H9 (cell line): ENCODE measurements around the gene HPCAL4. TPM values are rescaled to one million over a fixed set of nuclear protein-coding genes. Genes with fewer than 3 reads are reported as not detected.

Experiments
- DNase-seq: peaks from one replicate; pipeline ENCODE4 v3.0.0-alpha.2; 2017
- H2AFZ ChIP-seq: one replicate; pipeline ENCODE4 v1.6.1; 2013; ENCODE audit warnings: mild to moderate bottlenecking, low read length, control low read depth, moderate library complexity
- H2AK5ac ChIP-seq: 2 replicates; pipeline ENCODE4 v1.6.1; 2013; ENCODE audit warnings: low read length, control low read depth, mixed read lengths; ENCODE audit not compliant: insufficient read length
- H2BK120ac ChIP-seq: one replicate; pipeline ENCODE4 v1.6.1; 2013; ENCODE audit warnings: low read depth, mild to moderate bottlenecking, low read length, control low read depth, inconsistent platforms; ENCODE audit not compliant: poor library complexity, severe bottlenecking
- H2BK12ac ChIP-seq: 2 replicates; pipeline ENCODE4 v1.6.1; 2013; ENCODE audit warnings: low read length, control low read depth, mixed read lengths, low read depth; ENCODE audit not compliant: insufficient read length
- H2BK15ac ChIP-seq: 2 replicates; pipeline ENCODE4 v1.6.1; 2013; ENCODE audit warnings: low read depth, low read length, control low read depth
- H2BK20ac ChIP-seq: one replicate; pipeline ENCODE4 v1.6.1; 2013; ENCODE audit warnings: low read depth, mild to moderate bottlenecking, low read length, control low read depth, inconsistent platforms; ENCODE audit not compliant: poor library complexity, severe bottlenecking
- H2BK5ac ChIP-seq: 2 replicates; pipeline ENCODE4 v1.6.1; 2013; ENCODE audit warnings: low read length, control low read depth, mixed read lengths; ENCODE audit not compliant: insufficient read length
- H3K14ac ChIP-seq: 2 replicates; pipeline ENCODE4 v1.6.1; 2013; ENCODE audit warnings: low read length, control low read depth; ENCODE audit not compliant: insufficient read depth
- H3K18ac ChIP-seq: 2 replicates; pipeline ENCODE4 v1.6.1; 2013; ENCODE audit warnings: low read depth, mild to moderate bottlenecking, mixed read lengths, low read length, control low read depth; ENCODE audit not compliant: insufficient read length
- H3K23ac ChIP-seq: 2 replicates; pipeline ENCODE4 v1.6.1; 2013; ENCODE audit warnings: low read length, control low read depth, mixed read lengths, low read depth; ENCODE audit not compliant: insufficient read length
- H3K23me2 ChIP-seq: 2 replicates; pipeline ENCODE4 v1.6.1; 2013; ENCODE audit warnings: low read depth, mild to moderate bottlenecking, mixed read lengths, low read length, control low read depth; ENCODE audit not compliant: insufficient read length, poor library complexity, severe bottlenecking
- H3K27ac ChIP-seq: 2 replicates; pipeline ENCODE4 v1.5.1; 2013; ENCODE audit warnings: low read length, control low read depth, mixed read lengths, low read depth; ENCODE audit not compliant: insufficient read length
- H3K27me3 ChIP-seq: 2 replicates; pipeline ENCODE4 v1.6.1; 2013; ENCODE audit warnings: low read length, control low read depth, inconsistent platforms; ENCODE audit not compliant: insufficient read depth
- H3K4ac ChIP-seq: 2 replicates; pipeline ENCODE4 v1.6.1; 2013; ENCODE audit warnings: low read depth, mild to moderate bottlenecking, control low read depth, inconsistent platforms, low read length, moderate library complexity
- H3K4me1 ChIP-seq: 2 replicates; pipeline ENCODE4 v1.6.1; 2013; ENCODE audit warnings: low read length, control low read depth, inconsistent platforms; ENCODE audit not compliant: insufficient read depth
- H3K4me2 ChIP-seq: 2 replicates; pipeline ENCODE4 v1.6.1; 2013; ENCODE audit warnings: low read length, control low read depth, mixed read lengths; ENCODE audit not compliant: insufficient read length, insufficient read depth
- H3K56ac ChIP-seq: 2 replicates; pipeline ENCODE4 v1.6.1; 2013; ENCODE audit warnings: low read depth, mild to moderate bottlenecking, mixed read lengths, low read length, control low read depth; ENCODE audit not compliant: insufficient read length
- H3K79me1 ChIP-seq: 2 replicates; pipeline ENCODE4 v1.6.1; 2013; ENCODE audit warnings: low read depth, mild to moderate bottlenecking, moderate library complexity, low read length, control low read depth, inconsistent platforms; ENCODE audit not compliant: insufficient read depth, poor library complexity, severe bottlenecking
- H3K79me2 ChIP-seq: 2 replicates; pipeline ENCODE4 v1.6.1; 2013; ENCODE audit warnings: low read length, control low read depth, inconsistent platforms; ENCODE audit not compliant: insufficient read depth
- H3K9ac ChIP-seq: 2 replicates; pipeline ENCODE4 v1.6.1; 2013; ENCODE audit warnings: low read length, control low read depth, mixed read lengths; ENCODE audit not compliant: insufficient read length; ENCODE audit errors: extremely low read depth
- H3K9me3 ChIP-seq: one replicate; pipeline ENCODE4 v1.6.1; 2013; ENCODE audit warnings: low read depth, low read length, inconsistent platforms; ENCODE audit not compliant: control insufficient read depth
- H3T11ph ChIP-seq: one replicate; pipeline ENCODE4 v1.6.1; 2013; ENCODE audit warnings: mild to moderate bottlenecking, low read length, control low read depth, inconsistent platforms
- H4K20me1 ChIP-seq: one replicate; pipeline ENCODE4 v1.6.1; 2013; ENCODE audit not compliant: control insufficient read depth, insufficient read length, insufficient read depth
- H4K5ac ChIP-seq: 2 replicates; pipeline ENCODE4 v1.6.1; 2013; ENCODE audit warnings: low read depth, mild to moderate bottlenecking, mixed read lengths, low read length, control low read depth; ENCODE audit not compliant: insufficient read length
- H4K8ac ChIP-seq: replicated peaks from 2 replicates; pipeline ENCODE4 v1.6.1; 2013; ENCODE audit warnings: low read length, control low read depth, mixed read lengths, low read depth; ENCODE audit not compliant: insufficient read length
- H4K91ac ChIP-seq: 2 replicates; pipeline ENCODE4 v1.6.1; 2013; ENCODE audit warnings: low read depth, mild to moderate bottlenecking, moderate library complexity, mixed read lengths, low read length, control low read depth; ENCODE audit not compliant: insufficient read length
- H3K27ac Mint-ChIP-seq, 3 experiments: 2 replicates in 2 of 3; 3 replicates in 1 of 3; pipeline ENCODE4 v1.8.0; 2020 to 2021; ENCODE audit warnings: mixed read lengths in 3 of 3, mild to moderate bottlenecking in 1 of 3, moderate library complexity in 1 of 3
- H3K27me3 Mint-ChIP-seq: 2 replicates; pipeline ENCODE4 v1.8.0; 2021; ENCODE audit warnings: low read depth, mild to moderate bottlenecking, moderate library complexity, mixed read lengths
- H3K36me3 Mint-ChIP-seq, 3 experiments: 2 replicates in 2 of 3; 3 replicates in 1 of 3; pipeline ENCODE4 v1.8.0; 2020 to 2021; ENCODE audit warnings: low read depth in 3 of 3, mixed read lengths in 3 of 3; ENCODE audit not compliant: insufficient read depth in 1 of 3
- H3K4me1 Mint-ChIP-seq, 2 experiments: 2 replicates each; pipeline ENCODE4 v1.8.0; 2020; ENCODE audit warnings: mixed read lengths in 2 of 2
- H3K4me3 Mint-ChIP-seq, 2 experiments: 2 replicates in 1 of 2; 3 replicates in 1 of 2; pipeline ENCODE4 v1.8.0; 2020 to 2021; ENCODE audit warnings: mild to moderate bottlenecking in 2 of 2, mixed read lengths in 2 of 2, moderate library complexity in 1 of 2
- H3K9me3 Mint-ChIP-seq, 2 experiments: 2 replicates in 1 of 2; 3 replicates in 1 of 2; pipeline ENCODE4 v1.8.0; 2020; ENCODE audit warnings: mild to moderate bottlenecking in 2 of 2, mixed read lengths in 2 of 2, moderate library complexity in 1 of 2
- CTCF ChIP-seq: fragments of 200-600 bp; sonication (generic); conservative IDR thresholded peaks from 3 replicates; pipeline ENCODE4 v1.8.0; 2021; ENCODE audit warnings: antibody characterized with exemption, mild to moderate bottlenecking
- WGBS: extraction: QIAGEN DNeasy Blood & Tissue Kit; methylation state at CpG from one replicate; pipeline ENCODE4 v1.1.7; 2013; ENCODE audit warnings: missing lambda C conversion rate, low lambda C conversion rate, mixed read lengths; ENCODE audit not compliant: insufficient read length; ENCODE audit errors: extremely low coverage; 5-methylcytosine and 5-hydroxymethylcytosine counted together
- total RNA-seq: library from RNA; stranded (reverse); gene quantifications from 2 replicates; pipeline ENCODE4 v1.2.1, GENCODE V29; 2021

HPCAL4 gene
- total RNA-seq, 1 experiment from 2014 or later = 0.15 TPM

- no peak overlapping the region for H3K27ac Mint-ChIP-seq
- Histone ChIP-seq H3K27ac (no peak overlapping the region), H2BK5ac (no peak overlapping the region), H3K4me2 (no peak overlapping the region), H3K23ac (no peak overlapping the region), H4K8ac (no peak overlapping the region), H3K23me2 (no peaks in the 10 kb centered on the region), H2BK20ac (no peak overlapping the region), H3K79me2 (no peaks in the 10 kb centered on the region), H2BK120ac (no peak overlapping the region), H3K79me1 (no peaks in the 10 kb centered on the region), H3K9me3 (no peaks in the 10 kb centered on the region), H3K18ac (no peak overlapping the region), H4K5ac (no peak overlapping the region), H4K20me1 (no peaks in the 10 kb centered on the region), H3K14ac (no peak overlapping the region), H3K9ac (no peak overlapping the region), H3K4ac (no peak overlapping the region), H3K56ac (no peak overlapping the region), H2BK15ac (no peak overlapping the region), H2AFZ (no peak overlapping the region), H3K27me3 (peaks cover 77% of the 10 kb centered on the region), H2BK12ac (no peak overlapping the region), H2AK5ac (no peak overlapping the region), H3T11ph (no peak overlapping the region), H4K91ac (no peak overlapping the region), H3K4me1 (no peaks in the 10 kb centered on the region)
- peaks cover 98% of the 10 kb centered on the region for H3K27me3 Mint-ChIP-seq
- no peak overlapping the region for H3K4me3 Mint-ChIP-seq
- no peaks in the 10 kb centered on the region for H3K36me3 Mint-ChIP-seq
- no peak for DNase-seq
- no peak for TF ChIP-seq CTCF
- no peaks in the 10 kb centered on the region; a peak in 3 of 5 replicates for H3K9me3 Mint-ChIP-seq
- no peaks in the 10 kb centered on the region for H3K4me1 Mint-ChIP-seq
- WGBS = no CpG with 5 or more reads among the region's 4 CpGs
Observed at GRCh38 chr1:39680751-39681150, 10.5 kb downstream of the HPCAL4 start.
